Activated T-cell treated with anti-CD3 and anti-CD28 coated beads, Interleukin-2, amount 50 U/mL, for 1 hour (primary cell): ENCODE results near the gene PCDHGB1.
"Not testable (repeated sequence)": the region's sequence is repeated elsewhere in the genome, so short reads cannot be mapped to it uniquely, and the experiment has no call there.

Experiments used
- DNase-seq: peaks from one replicate; pipeline ENCODE4 v3.0.0-alpha.2; 2020

PCDHGB1 gene

DNA sequence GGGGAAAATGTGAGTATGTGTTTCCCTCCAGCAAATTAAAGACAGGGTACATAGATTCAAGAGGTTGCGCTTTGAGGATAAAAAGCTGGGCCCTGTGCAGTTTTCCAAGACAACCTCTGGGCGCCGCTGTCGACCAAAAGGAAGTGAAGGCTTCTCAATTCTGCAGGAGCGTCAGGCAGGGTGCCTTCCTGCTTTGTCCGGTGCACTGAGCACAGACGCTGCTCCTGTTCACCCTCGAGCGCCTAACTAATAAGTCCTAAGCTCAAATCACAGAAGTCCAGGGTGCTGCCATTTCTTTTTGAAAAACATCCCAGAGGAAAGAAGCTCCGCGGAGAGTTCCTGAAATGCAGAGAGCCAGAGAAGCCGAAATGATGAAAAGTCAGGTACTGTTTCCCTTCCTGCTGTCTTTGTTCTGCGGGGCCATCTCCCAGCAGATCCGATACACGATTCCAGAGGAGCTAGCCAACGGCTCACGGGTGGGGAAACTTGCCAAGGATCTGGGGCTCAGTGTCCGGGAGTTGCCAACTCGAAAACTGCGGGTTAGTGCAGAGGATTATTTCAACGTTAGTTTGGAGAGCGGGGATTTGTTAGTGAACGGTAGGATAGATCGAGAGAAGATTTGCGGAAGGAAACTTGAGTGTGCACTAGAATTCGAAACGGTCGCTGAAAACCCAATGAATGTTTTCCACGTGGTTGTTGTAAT lies at the start of gene PCDHGB1:
Gene PCDHGB1, plus strand, starts transcription at position 183 of the 703 bp plus-strand sequence. Its CDS starts 162 bp downstream, at position 345.
- DNase-seq = no peak

- DNase-seq = no peak
These were observed 46.1 kb upstream of the PCDHGB1 start, which contains the start of gene SLC25A2 for GRCh38 chr5:141303756-141304155. Gene SLC25A2 (minus strand): TSS chr5:141304049. CDS start chr5:141303865, 184 bp downstream.

DNA sequence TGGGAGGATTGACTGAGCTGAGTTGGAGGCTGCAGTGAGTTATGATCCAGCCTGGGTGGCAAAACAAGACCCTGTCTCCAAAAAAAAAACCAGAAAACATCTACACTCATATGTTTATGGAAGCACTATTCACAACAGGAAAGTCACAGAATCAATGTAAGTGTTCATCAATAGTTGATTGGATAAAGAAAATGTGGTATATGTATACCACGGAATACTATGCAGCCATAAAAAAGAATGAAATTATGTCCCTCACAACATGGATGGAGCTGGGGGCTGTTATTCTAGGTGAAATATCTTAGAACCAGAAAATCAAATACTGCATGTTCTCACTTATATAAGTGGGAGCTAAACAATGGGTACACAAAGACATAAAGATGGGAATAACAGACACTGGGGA lies 43.3 kb upstream of the PCDHGB1 start:
- DNase-seq = no peak

- no peak for DNase-seq
These were observed 36.2 kb upstream of the PCDHGB1 start for GRCh38 chr5:141313711-141314110.

DNA sequence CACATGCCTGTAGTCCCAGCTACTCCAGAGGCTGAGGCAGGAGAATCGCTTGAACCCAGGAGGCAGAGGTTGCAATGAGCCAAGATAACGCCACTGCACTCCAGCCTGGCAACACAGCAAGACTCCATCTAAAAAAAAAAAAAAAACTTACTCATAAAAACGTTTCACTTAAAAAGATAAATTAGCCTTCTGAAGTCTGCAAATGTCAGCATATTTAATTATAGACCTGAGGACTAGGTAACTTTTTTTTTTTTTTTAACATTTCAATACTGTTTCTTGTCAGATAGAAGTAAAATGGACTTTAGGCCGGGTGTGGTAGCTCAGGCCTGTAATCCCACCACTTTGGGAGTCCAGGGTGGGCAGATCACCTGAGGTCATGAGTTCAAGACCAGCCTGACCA lies 32.9 kb upstream of the PCDHGB1 start:
- not testable (repeated sequence) for DNase-seq

- no peak for DNase-seq
These were observed 30.7 kb upstream of the PCDHGB1 start for GRCh38 chr5:141319202-141319601.

DNA sequence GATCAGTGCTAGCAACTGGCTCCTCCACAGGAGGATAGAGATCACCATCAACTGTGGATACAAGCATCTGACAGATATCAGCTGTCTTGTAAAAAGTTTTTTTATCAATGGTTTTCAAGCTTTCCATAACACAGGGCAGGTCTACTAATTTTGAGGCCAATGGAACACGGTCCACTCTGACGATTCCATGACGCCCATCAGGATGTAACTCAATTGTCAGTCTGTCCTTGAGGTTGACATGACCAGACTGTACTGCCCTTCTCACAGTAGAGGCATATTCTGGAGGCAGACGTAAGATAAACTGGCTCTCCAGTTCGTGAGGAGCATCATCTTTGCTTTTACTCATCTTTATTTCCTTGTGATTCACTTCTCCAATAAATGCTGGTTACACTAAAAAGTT lies 30.2 kb upstream of the PCDHGB1 start:
- DNase-seq = no peak

GRCh38 chr5:141320225-141321169 lies 29.4 kb upstream of the PCDHGB1 start, which contains the start of gene TAF7:
Gene TAF7 (minus strand): TSS chr5:141320784. CDS start chr5:141320044, 740 bp downstream.
- DNase-seq = peak; percentile 93

- no peak for DNase-seq
These were observed 27.6 kb upstream of the PCDHGB1 start for GRCh38 chr5:141322261-141322660.

GRCh38 chr5:141326088-141326854 lies 23.6 kb upstream of the PCDHGB1 start:
- DNase-seq = peak; percentile 71

GRCh38 chr5:141328231-141328630 lies 21.7 kb upstream of the PCDHGB1 start:
- DNase-seq = no peak

GRCh38 chr5:141330299-141331080 lies 19.4 kb upstream of the PCDHGB1 start, which contains the start of gene PCDHGA1:
Gene PCDHGA1 (plus strand): TSS chr5:141330514.
- peak; percentile 32 for DNase-seq

GRCh38 chr5:141332571-141332970 lies 17.3 kb upstream of the PCDHGB1 start:
- DNase-seq = not testable (repeated sequence)

DNA sequence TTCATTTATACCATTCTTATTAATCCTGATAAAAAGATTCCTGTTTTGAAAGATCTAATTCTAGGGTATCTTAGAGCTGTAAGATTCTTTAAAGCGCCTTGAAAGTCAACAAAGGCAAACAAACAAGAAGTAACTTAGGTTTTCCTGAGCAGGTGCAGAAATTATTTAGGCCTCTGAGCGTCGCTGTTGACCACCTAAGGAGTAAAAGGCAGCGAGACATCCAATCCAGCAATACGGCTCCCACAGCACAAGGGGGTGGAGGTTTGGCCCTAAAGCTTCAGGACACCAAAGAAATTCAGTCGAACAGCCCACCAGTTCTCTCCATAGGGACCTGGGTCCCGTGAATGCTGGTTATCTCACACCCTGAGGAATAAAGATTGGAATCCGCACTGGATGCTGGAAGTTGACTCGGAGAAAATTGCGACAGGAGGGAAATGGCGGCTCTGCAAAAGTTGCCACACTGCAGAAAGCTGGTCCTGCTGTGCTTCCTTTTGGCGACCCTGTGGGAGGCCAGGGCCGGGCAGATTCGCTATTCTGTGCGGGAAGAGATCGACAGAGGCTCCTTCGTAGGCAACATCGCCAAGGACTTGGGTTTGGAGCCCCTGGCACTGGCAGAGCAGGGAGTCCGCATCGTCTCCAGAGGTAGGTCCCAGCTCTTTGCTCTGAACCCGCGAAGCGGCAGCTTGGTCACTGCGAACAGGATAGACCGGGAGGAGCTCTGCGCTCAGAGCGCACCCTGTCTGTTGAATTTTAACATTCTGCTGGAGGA lies 11.2 kb upstream of the PCDHGB1 start, which contains the start of gene PCDHGA2:
Gene PCDHGA2, plus strand, starts transcription at position 223 of the 769 bp plus-strand sequence.
- DNase-seq = no peak

- DNase-seq = not testable (repeated sequence)
These were observed 9.0 kb upstream of the PCDHGB1 start for GRCh38 chr5:141340781-141341354.

GRCh38 chr5:141342773-141343172 lies 7.1 kb upstream of the PCDHGB1 start:
- no peak for DNase-seq

- no peak for DNase-seq
These were observed 6.5 kb upstream of the PCDHGB1 start, which contains the start of gene PCDHGA3 for GRCh38 chr5:141343242-141343952. Gene PCDHGA3 (plus strand): TSS chr5:141343829. CDS start chr5:141344034, 205 bp downstream.

DNA sequence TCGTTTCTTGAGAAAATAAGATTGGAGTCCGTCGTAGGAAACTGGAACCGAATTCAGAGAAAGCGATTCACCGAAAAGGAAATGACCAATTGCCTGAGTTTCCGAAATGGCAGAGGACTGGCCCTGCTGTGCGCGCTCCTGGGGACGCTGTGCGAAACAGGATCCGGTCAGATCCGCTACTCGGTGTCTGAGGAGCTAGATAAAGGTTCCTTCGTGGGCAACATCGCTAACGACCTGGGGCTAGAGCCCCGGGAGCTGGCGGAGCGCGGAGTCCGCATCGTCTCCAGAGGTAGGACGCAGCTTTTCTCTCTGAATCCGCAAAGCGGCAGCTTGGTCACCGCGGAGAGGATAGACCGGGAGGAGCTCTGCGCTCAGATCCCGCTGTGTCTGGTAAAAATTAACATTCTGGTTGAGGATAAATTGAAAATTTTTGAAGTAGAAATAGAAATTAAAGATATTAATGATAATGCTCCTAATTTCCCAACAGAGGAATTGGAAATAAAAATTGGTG lies 5.9 kb upstream of the PCDHGB1 start:
- no peak for DNase-seq

- DNase-seq = no peak
These were observed 4.6 kb upstream of the PCDHGB1 start for GRCh38 chr5:141345327-141345726.
